CD4-positive, alpha-beta T cell (primary cell): ENCODE data around the gene SH3RF3. TPM values are rescaled to one million over a fixed set of nuclear protein-coding genes. Genes with fewer than 3 reads are reported as not detected.

Experiments
- ATAC-seq: fragments of 200-7000 bp; cut with Tn5 transposase; one replicate; pipeline ENCODE4 v1.10.0; 2022; ENCODE audit warnings: mild to moderate bottlenecking; ENCODE audit not compliant: poor library complexity
- CTCF ChIA-PET: fragments of 350-600 bp; sonication (Branson Sonifier 250); formaldehyde crosslinking; loops from one replicate; lab custom pipeline; 2021; ENCODE audit warnings: antibody characterized with exemption, inconsistent platforms; lab: Charles Lee
- POLR2A ChIA-PET: fragments of 350-600 bp; sonication (Branson Sonifier 250); formaldehyde crosslinking; loops from one replicate; lab custom pipeline; 2021; ENCODE audit warnings: antibody characterized with exemption, inconsistent platforms; lab: Charles Lee
- DNase-seq, 14 experiments: peaks; one replicate each; pipeline ENCODE4 v3.0.0-alpha.2; 2013 to 2020; ENCODE audit warnings: mixed read lengths in 2 of 14
- H3K27ac ChIP-seq, 2 donors: one replicate each; pipeline versions ENCODE4 v1.5.1 to v1.7.0; 2013; ENCODE audit warnings: low read length in 2 of 2, low read depth in 1 of 2, mild to moderate bottlenecking in 1 of 2
- H3K27me3 ChIP-seq, 2 experiments: 1 replicate in 1 of 2; 2 replicates in 1 of 2; pipeline versions ENCODE4 v1.6.1 to v1.7.0; 2013; ENCODE audit warnings: low read length in 2 of 2, control low read depth in 1 of 2, mild to moderate bottlenecking in 1 of 2, moderate library complexity in 1 of 2; ENCODE audit not compliant: insufficient read depth in 2 of 2, control insufficient read depth in 1 of 2
- H3K36me3 ChIP-seq: one replicate; pipeline ENCODE4 v1.6.1; 2013; ENCODE audit warnings: low read length, control low read depth; ENCODE audit not compliant: insufficient read depth
- H3K4me1 ChIP-seq: one replicate; pipeline ENCODE4 v1.6.1; 2013; ENCODE audit warnings: low read length, control low read depth; ENCODE audit not compliant: insufficient read depth
- H3K4me3 ChIP-seq: one replicate; pipeline ENCODE4 v1.5.1; 2013; ENCODE audit warnings: mild to moderate bottlenecking, low read length, moderate library complexity
- H3K9me3 ChIP-seq, 2 experiments: 1 replicate in 1 of 2; 2 replicates in 1 of 2; pipeline versions ENCODE4 v1.6.1 to v1.7.0; 2013; ENCODE audit warnings: low read length in 2 of 2, mild to moderate bottlenecking in 2 of 2, control low read depth in 1 of 2, moderate library complexity in 1 of 2; ENCODE audit not compliant: control insufficient read depth in 1 of 2, insufficient read depth in 1 of 2
- H3K27ac Mint-ChIP-seq: one replicate; pipeline ENCODE4 v1.8.0; 2020; ENCODE audit warnings: mixed read lengths
- H3K27me3 Mint-ChIP-seq: one replicate; pipeline ENCODE4 v1.8.0; 2021; ENCODE audit warnings: mixed read lengths
- H3K36me3 Mint-ChIP-seq: one replicate; pipeline ENCODE4 v1.8.0; 2021; ENCODE audit warnings: low read depth, mixed read lengths
- H3K4me1 Mint-ChIP-seq: one replicate; pipeline ENCODE4 v1.8.0; 2021; ENCODE audit warnings: low read depth, mixed read lengths
- H3K4me3 Mint-ChIP-seq: one replicate; pipeline ENCODE4 v1.8.0; 2020; ENCODE audit warnings: mild to moderate bottlenecking, mixed read lengths
- H3K9me3 Mint-ChIP-seq: one replicate; pipeline ENCODE4 v1.8.0; 2020; ENCODE audit warnings: mixed read lengths
- CTCF ChIP-seq: fragments of 200-600 bp; IDR thresholded peaks from one replicate; pipeline ENCODE4 v1.8.0; 2022; ENCODE audit warnings: antibody characterized with exemption, mild to moderate bottlenecking
- intact Hi-C, 2 experiments: fragments of 100-400 bp; cut with DNase I in 1 of 2; cut with micrococcal nuclease in 1 of 2; formaldehyde crosslinking; loops; one replicate each; pipeline versions ENCODE4 v1.15.1 to v1.9.0; 2023 to 2025; cut with DNase I, micrococcal nuclease
- total RNA-seq, 174 experiments: library from RNA in 2 of 174; stranded (reverse) in 2 of 174; gene quantifications; one replicate each; pipeline ENCODE4 v1.2.3 and lab custom pipeline; 2021 to 2026

Gene SH3RF3
- total RNA-seq, 2 experiments from 2014 or later: 5.2 to 5.9 TPM

GRCh38 chr2:109183871-109184270 lies 54.9 kb downstream of the SH3RF3 start:
- intact Hi-C loops: no loop called here
- no peak for ATAC-seq
- CTCF ChIA-PET: interaction anchor here (1.5 kb wide), 1 partner anchor 55 kb away, joined by 3 read pairs; no protein-coding TSS in a partner anchor

GRCh38 chr2:109184368-109184767 lies 55.4 kb downstream of the SH3RF3 start:
- Mint-ChIP-seq H3K4me1 (peaks cover 16% of the 10 kb centered on the region), H3K4me3 (no peak overlapping the region), H3K27me3 (no peaks in the 10 kb centered on the region)

More at GRCh38 chr2:109183871-109184270, 54.9 kb downstream of the SH3RF3 start:
- Mint-ChIP-seq H3K9me3 (peaks cover 12% of the 10 kb centered on the region), H3K27ac (no peak overlapping the region), H3K4me1 (peaks cover 16% of the 10 kb centered on the region), H3K4me3 (no peak overlapping the region), H3K27me3 (no peaks in the 10 kb centered on the region), H3K36me3 (peaks cover 20% of the 10 kb centered on the region)
- no peaks in the 10 kb centered on the region for H3K36me3 ChIP-seq
- H3K9me3 ChIP-seq: peaks cover 4 to 11% of the 10 kb centered on the region in 2 experiments
- H3K27ac ChIP-seq: no peak overlapping the region
- no peak for TF ChIP-seq CTCF
- H3K4me1 ChIP-seq: no peaks in the 10 kb centered on the region
- no peaks in the 10 kb centered on the region for H3K27me3 ChIP-seq
- POLR2A ChIA-PET: no interaction called here
- no peak overlapping the region for H3K4me3 ChIP-seq
- DNase-seq: no peak

GRCh38 chr2:109185338-109185737 lies 56.3 kb downstream of the SH3RF3 start:
- no peak overlapping the region for H3K4me3 Mint-ChIP-seq
- ChIA-PET POLR2A (interaction anchor here (1.0 kb wide), 1 partner anchor 154 kb away, joined by 3 read pairs; no protein-coding TSS in a partner anchor), CTCF (interaction anchor here (1.5 kb wide), 1 partner anchor 57 kb away, joined by 3 read pairs; no protein-coding TSS in a partner anchor)
- intact Hi-C loops: no loop called here
- Histone ChIP-seq H3K27ac (no peak overlapping the region), H3K4me1 (no peaks in the 10 kb centered on the region), H3K27me3 (no peaks in the 10 kb centered on the region), H3K36me3 (no peaks in the 10 kb centered on the region), H3K9me3 (no peaks in the 10 kb centered on the region), H3K4me3 (no peak overlapping the region)
- H3K36me3 Mint-ChIP-seq: peaks cover 13% of the 10 kb centered on the region
- H3K9me3 Mint-ChIP-seq: peaks cover 5% of the 10 kb centered on the region
- TF ChIP-seq CTCF: no peak
- DNase-seq (no peak), ATAC-seq (no peak)
- H3K4me1 Mint-ChIP-seq: peaks cover 16% of the 10 kb centered on the region
- no peaks in the 10 kb centered on the region for H3K27me3 Mint-ChIP-seq
- H3K27ac Mint-ChIP-seq: no peak overlapping the region

More at GRCh38 chr2:109184368-109184767, 55.4 kb downstream of the SH3RF3 start:
- Histone ChIP-seq H3K4me3 (no peak overlapping the region), H3K4me1 (no peaks in the 10 kb centered on the region), H3K9me3 (peaks cover under 1 to 8% of the 10 kb centered on the region in 2 experiments), H3K27me3 (no peaks in the 10 kb centered on the region), H3K36me3 (no peaks in the 10 kb centered on the region), H3K27ac (no peak overlapping the region)
- ATAC-seq (no peak), DNase-seq (no peak)
- ChIA-PET CTCF (interaction anchor here (1.5 kb wide), 1 partner anchor 56 kb away, joined by 3 read pairs; no protein-coding TSS in a partner anchor), POLR2A (interaction anchor here (1.0 kb wide), 1 partner anchor 153 kb away, joined by 3 read pairs; no protein-coding TSS in a partner anchor)
- peaks cover 9% of the 10 kb centered on the region for H3K9me3 Mint-ChIP-seq
- H3K36me3 Mint-ChIP-seq: peaks cover 19% of the 10 kb centered on the region
- no peak overlapping the region for H3K27ac Mint-ChIP-seq
- no peak for TF ChIP-seq CTCF
- intact Hi-C loops: no loop called here
